Measurements from ENCODE around the gene BRME1. TPM values are rescaled to one million over a fixed set of nuclear protein-coding genes. Genes with fewer than 3 reads are reported as not detected.
"Not testable (repeated sequence)": the region's sequence is repeated elsewhere in the genome, so short reads cannot be mapped to it uniquely, and the experiment has no call there.

BRME1 gene
- total RNA-seq, 1 donor from 2014 or later: 9.2 TPM

DNA sequence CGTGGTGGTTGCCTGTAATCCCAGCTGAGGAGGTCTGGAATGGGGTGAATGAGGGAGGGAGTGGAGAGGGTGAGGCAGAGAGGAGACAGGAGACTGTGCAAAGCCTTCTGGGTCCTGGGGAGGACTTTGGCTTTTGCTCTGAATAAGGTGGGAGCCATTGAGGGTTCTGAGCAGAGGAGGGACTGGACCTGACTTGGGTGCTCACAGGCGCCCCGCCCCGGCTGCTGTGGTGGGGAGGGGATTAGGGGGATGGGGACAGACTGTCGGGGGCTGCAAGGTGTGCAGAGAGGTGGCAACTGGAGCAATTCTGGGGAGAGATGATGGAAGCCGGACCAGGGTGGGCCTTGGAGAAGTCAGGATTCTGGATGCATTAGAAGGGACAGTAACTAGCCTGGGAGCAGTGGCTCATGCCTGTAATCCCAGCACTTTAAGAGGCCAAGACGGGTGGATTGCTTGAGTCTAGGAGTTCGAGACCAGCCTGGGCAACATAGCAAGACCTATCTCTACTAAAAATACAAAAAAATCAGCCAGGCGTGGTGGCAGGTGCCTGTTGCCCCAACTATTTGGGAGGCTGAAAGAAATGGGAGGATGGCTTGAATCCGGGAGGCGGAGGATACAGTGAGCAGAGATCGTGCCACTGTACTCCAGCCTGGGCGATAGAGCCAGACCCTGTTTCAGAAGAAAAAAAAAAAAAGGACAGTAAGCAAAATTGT is 45.1 kb downstream of the BRME1 start:
- Mint-ChIP-seq H3K36me3 (no peaks in the 10 kb centered on the region), H3K27ac (no peak overlapping the region), H3K27me3 (peaks cover 8% of the 10 kb centered on the region), H3K9me3 (no peaks in the 10 kb centered on the region), H3K4me3 (no peak overlapping the region), H3K4me1 (ENCODE audit: unreplicated experiment) (peaks cover 29% of the 10 kb centered on the region)
- DNase-seq (ENCODE audit: extremely low spot score, unreplicated experiment): no peak
- TF ChIP-seq, protein P1, sequence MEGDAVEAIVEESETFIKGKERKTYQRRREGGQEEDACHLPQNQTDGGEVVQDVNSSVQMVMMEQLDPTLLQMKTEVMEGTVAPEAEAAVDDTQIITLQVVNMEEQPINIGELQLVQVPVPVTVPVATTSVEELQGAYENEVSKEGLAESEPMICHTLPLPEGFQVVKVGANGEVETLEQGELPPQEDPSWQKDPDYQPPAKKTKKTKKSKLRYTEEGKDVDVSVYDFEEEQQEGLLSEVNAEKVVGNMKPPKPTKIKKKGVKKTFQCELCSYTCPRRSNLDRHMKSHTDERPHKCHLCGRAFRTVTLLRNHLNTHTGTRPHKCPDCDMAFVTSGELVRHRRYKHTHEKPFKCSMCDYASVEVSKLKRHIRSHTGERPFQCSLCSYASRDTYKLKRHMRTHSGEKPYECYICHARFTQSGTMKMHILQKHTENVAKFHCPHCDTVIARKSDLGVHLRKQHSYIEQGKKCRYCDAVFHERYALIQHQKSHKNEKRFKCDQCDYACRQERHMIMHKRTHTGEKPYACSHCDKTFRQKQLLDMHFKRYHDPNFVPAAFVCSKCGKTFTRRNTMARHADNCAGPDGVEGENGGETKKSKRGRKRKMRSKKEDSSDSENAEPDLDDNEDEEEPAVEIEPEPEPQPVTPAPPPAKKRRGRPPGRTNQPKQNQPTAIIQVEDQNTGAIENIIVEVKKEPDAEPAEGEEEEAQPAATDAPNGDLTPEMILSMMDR (conservative IDR thresholded peaks at IDR 0.05): no peak

- Mint-ChIP-seq H3K4me3 (no peak overlapping the region), H3K4me1 (ENCODE audit: unreplicated experiment) (peaks cover 26% of the 10 kb centered on the region), H3K36me3 (no peaks in the 10 kb centered on the region), H3K9me3 (no peaks in the 10 kb centered on the region), H3K27ac (peak overlapping the region; percentile 33), H3K27me3 (peaks cover 5% of the 10 kb centered on the region)
- TF ChIP-seq, protein P1 (conservative IDR thresholded peaks at IDR 0.05): no peak
- DNase-seq (ENCODE audit: extremely low spot score, unreplicated experiment): no peak
Observed at GRCh38 chr19:13859361-13859880, 46.5 kb downstream of the BRME1 start.

DNA sequence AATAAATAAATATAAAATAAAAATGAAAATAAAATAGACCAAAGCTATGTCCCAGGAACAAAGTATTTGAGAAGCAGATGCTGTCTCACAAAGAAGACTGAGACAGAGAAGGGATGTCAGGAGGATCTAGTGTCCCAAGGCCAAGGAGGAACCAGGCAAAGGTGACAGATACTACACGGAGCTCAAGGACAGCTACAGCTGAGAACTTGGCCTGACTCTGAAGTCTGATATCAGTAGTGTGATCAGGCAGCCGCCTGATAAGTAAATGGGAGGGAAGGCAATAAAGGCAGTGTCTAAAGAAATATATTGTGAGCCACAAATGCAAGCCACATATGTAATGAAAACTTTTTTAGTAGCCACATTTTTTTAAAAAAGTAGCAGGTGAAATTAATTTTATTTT is 49.4 kb downstream of the BRME1 start:
- Mint-ChIP-seq H3K27ac (peak overlapping the region; percentile 32), H3K36me3 (no peaks in the 10 kb centered on the region), H3K4me1 (ENCODE audit: unreplicated experiment) (peaks cover 9% of the 10 kb centered on the region), H3K27me3 (no peaks in the 10 kb centered on the region), H3K9me3 (no peaks in the 10 kb centered on the region), H3K4me3 (peak overlapping the region; percentile 47)
- no peak for DNase-seq (ENCODE audit: extremely low spot score, unreplicated experiment)
- TF ChIP-seq, protein P1 (conservative IDR thresholded peaks at IDR 0.05): no peak

GRCh38 chr19:13852171-13852707 is 53.7 kb downstream of the BRME1 start:
- peaks cover 11% of the 10 kb centered on the region for H3K4me1 Mint-ChIP-seq (ENCODE audit: unreplicated experiment)
- not testable (repeated sequence) for H3K36me3 Mint-ChIP-seq; H3K27ac Mint-ChIP-seq; H3K9me3 Mint-ChIP-seq; DNase-seq (ENCODE audit: extremely low spot score, unreplicated experiment); H3K4me3 Mint-ChIP-seq; H3K27me3 Mint-ChIP-seq

GRCh38 chr19:13851734-13852114 is 54.2 kb downstream of the BRME1 start:
- Mint-ChIP-seq H3K4me1 (ENCODE audit: unreplicated experiment) (peaks cover 11% of the 10 kb centered on the region), H3K27ac (peak overlapping the region; percentile 97)
- DNase-seq (ENCODE audit: extremely low spot score, unreplicated experiment); H3K36me3 Mint-ChIP-seq; H3K9me3 Mint-ChIP-seq; H3K4me3 Mint-ChIP-seq; H3K27me3 Mint-ChIP-seq: not testable (repeated sequence)

DNA sequence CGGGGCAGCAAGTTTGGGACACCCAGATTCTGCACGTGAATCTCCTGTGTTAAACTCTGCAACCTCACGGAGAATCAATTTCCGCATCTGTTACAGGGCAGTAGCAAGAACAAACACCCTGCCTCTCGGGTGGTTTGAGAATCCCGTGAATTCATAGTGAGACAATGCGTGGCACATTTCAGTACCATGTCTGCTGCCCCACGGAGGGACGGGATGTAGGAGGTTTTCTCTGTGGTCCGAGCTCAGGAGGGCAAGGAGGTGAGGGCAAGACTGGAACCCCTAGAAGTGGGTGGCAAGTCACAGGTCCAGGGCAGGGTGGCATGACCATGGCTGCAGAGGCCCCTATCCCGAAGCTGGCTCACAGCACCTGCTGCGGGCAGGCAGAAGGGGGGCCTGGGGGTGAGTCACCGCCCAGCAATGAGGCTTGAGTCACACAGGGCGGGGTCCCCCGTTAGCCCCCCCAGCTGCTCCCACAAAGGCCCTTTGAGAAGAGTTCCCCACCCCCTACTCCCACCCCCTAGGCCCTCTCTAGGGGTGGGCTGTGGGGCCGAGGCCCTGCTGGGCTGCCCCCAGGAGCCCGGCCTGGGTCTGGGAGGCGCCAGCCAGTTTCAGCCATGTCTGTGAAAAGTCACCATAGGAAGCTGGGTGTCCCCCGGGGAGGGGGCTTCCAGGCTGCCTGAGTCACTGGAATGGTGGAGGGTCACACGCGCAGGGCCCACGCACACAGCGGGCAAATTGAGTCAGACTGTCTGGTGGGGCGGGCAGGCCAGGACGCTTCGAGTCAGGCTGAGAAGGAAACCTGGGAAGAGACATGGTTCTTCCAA is 54.8 kb downstream of the BRME1 start:
- Mint-ChIP-seq H3K9me3 (no peaks in the 10 kb centered on the region), H3K4me3 (peak overlapping the region; percentile 83), H3K27ac (peak overlapping the region; percentile 97), H3K27me3 (no peaks in the 10 kb centered on the region), H3K4me1 (ENCODE audit: unreplicated experiment) (peaks cover 17% of the 10 kb centered on the region), H3K36me3 (no peaks in the 10 kb centered on the region)
- TF ChIP-seq, protein P1 (conservative IDR thresholded peaks at IDR 0.05): no peak
- no peak for DNase-seq (ENCODE audit: extremely low spot score, unreplicated experiment)
